GM12878 (cell line): ENCODE measurements around the gene ITPRIPL2. TPM values are rescaled to one million over a fixed set of nuclear protein-coding genes. Genes with fewer than 3 reads are reported as not detected.

Source experiments
- ASH2L ChIP-seq: fragments of 300-600, 200-600 bp; sonication (generic); IDR thresholded peaks from 2 replicates; pipeline ENCODE4 v1.6.1; 2017; ENCODE audit warnings: low read depth, mild to moderate bottlenecking, borderline replicate concordance
- BACH1 ChIP-seq: fragments of 450-650 bp; IDR thresholded peaks from 2 replicates; pipeline ENCODE4 v1.6.1; 2017; ENCODE audit warnings: mild to moderate bottlenecking, borderline replicate concordance
- CBFB ChIP-seq: IDR thresholded peaks from 2 replicates; pipeline ENCODE4 v1.6.1; 2016; ENCODE audit warnings: antibody characterized with exemption, low read depth
- CEBPB ChIP-seq, 2 experiments: fragments of 150-350 bp in 1 of 2; IDR thresholded peaks; 2 replicates each; pipeline ENCODE4 v1.6.1; 2012 to 2014; ENCODE audit warnings: low read depth in 2 of 2, low read length in 2 of 2, borderline replicate concordance in 1 of 2, inconsistent platforms in 1 of 2
- CHD1 ChIP-seq: IDR thresholded peaks from 2 replicates; pipeline ENCODE4 v1.6.1; 2012; ENCODE audit warnings: low read depth, low read length, improper control_type of control experiment
- EED ChIP-seq: sonication (generic); IDR thresholded peaks from 2 replicates; pipeline ENCODE4 v1.6.1; 2016; ENCODE audit warnings: antibody characterized with exemption, low read depth
- EGR1 ChIP-seq, 2 experiments: IDR thresholded peaks; 1 replicate in 1 of 2; 2 replicates in 1 of 2; pipeline ENCODE4 v1.6.1; 2011 to 2012; ENCODE audit warnings: low read depth in 2 of 2, low read length in 2 of 2, borderline replicate concordance in 1 of 2, mild to moderate bottlenecking in 1 of 2, moderate library complexity in 1 of 2
- FOXM1 ChIP-seq: IDR thresholded peaks from 2 replicates; pipeline ENCODE4 v1.6.1; 2012; ENCODE audit warnings: low read depth, mild to moderate bottlenecking, inconsistent platforms, low read length, moderate library complexity
- GATAD2B ChIP-seq: fragments of 450-650 bp; conservative IDR thresholded peaks from 2 replicates; pipeline ENCODE4 v1.6.1; 2017; ENCODE audit warnings: low read depth, mild to moderate bottlenecking, moderate library complexity
- HDAC2 ChIP-seq: fragments of 200-600 bp; sonication (generic); IDR thresholded peaks from 2 replicates; pipeline ENCODE4 v1.6.1; 2017
- HDGF ChIP-seq: fragments of 450-650 bp; IDR thresholded peaks from 2 replicates; pipeline ENCODE4 v1.6.1; 2016; ENCODE audit warnings: antibody characterized with exemption
- MTA2 ChIP-seq: fragments of 450-650 bp; IDR thresholded peaks from 2 replicates; pipeline ENCODE4 v1.6.1; 2016; ENCODE audit warnings: low read depth, mild to moderate bottlenecking, moderate library complexity
- MYB ChIP-seq: fragments of 150-350 bp; IDR thresholded peaks from 2 replicates; pipeline ENCODE4 v1.6.1; 2014; ENCODE audit warnings: mild to moderate bottlenecking, low read depth, low read length, borderline replicate concordance
- NFYB ChIP-seq: IDR thresholded peaks from 2 replicates; pipeline ENCODE4 v1.6.1; 2011; ENCODE audit warnings: low read depth, mild to moderate bottlenecking, low read length, improper control_type of control experiment, moderate library complexity; ENCODE audit not compliant: insufficient read depth
- NR2C2 ChIP-seq: IDR thresholded peaks from 2 replicates; pipeline ENCODE4 v1.6.1; 2011; ENCODE audit warnings: borderline replicate concordance, low read depth; ENCODE audit not compliant: control insufficient read depth, insufficient read length
- NR2F1 ChIP-seq: fragments of 450-650 bp; conservative IDR thresholded peaks from 2 replicates; pipeline ENCODE4 v1.6.1; 2017; ENCODE audit warnings: mild to moderate bottlenecking
- POU2F2 ChIP-seq: IDR thresholded peaks from 3 replicates; pipeline ENCODE4 v1.6.1; 2011; ENCODE audit warnings: low read depth, mild to moderate bottlenecking, low read length, borderline replicate concordance
- RAD21 ChIP-seq: IDR thresholded peaks from 2 replicates; pipeline ENCODE4 v1.6.1; 2011; ENCODE audit warnings: mild to moderate bottlenecking, low read depth, low read length, moderate library complexity; ENCODE audit not compliant: insufficient read depth
- RAD51 ChIP-seq: fragments of 450-650 bp; IDR thresholded peaks from 2 replicates; pipeline ENCODE4 v1.6.1; 2016; ENCODE audit warnings: moderate library complexity, mild to moderate bottlenecking, inconsistent platforms
- RCOR1 ChIP-seq: conservative IDR thresholded peaks from 2 replicates; pipeline ENCODE4 v1.6.1; 2012; ENCODE audit warnings: low read depth, low read length, improper control_type of control experiment
- SMARCA5 ChIP-seq: fragments of 450-650 bp; IDR thresholded peaks from 2 replicates; pipeline ENCODE4 v1.6.1; 2017; ENCODE audit warnings: mild to moderate bottlenecking
- SMC3 ChIP-seq: IDR thresholded peaks from 2 replicates; pipeline ENCODE4 v1.6.1; 2011; ENCODE audit warnings: low read length, improper control_type of control experiment, borderline replicate concordance
- YY1 ChIP-seq: IDR thresholded peaks from 2 replicates; pipeline ENCODE4 v1.6.1; 2011; ENCODE audit warnings: low read depth, mild to moderate bottlenecking, low read length
- ZNF207 ChIP-seq: fragments of 450-650 bp; IDR thresholded peaks from 2 replicates; pipeline ENCODE4 v1.6.1; 2014; ENCODE audit warnings: antibody characterized with exemption, mild to moderate bottlenecking, borderline replicate concordance
- ZNF217 ChIP-seq: fragments of 450-650 bp; IDR thresholded peaks from 2 replicates; pipeline ENCODE4 v1.6.1; 2017; ENCODE audit warnings: antibody characterized with exemption, mild to moderate bottlenecking
- ZZZ3 ChIP-seq: IDR thresholded peaks from 2 replicates; pipeline ENCODE4 v1.6.1; 2011; ENCODE audit warnings: low read depth; ENCODE audit not compliant: control insufficient read depth, insufficient read length
- polyA plus RNA-seq, 11 experiments: library from polyadenylated mRNA; depleted of rRNA in 4 of 11; unstranded in 6 of 11; stranded (reverse) in 5 of 11; fragments of >200 nt; fragmentation: Nextera tagmentation in 4 of 11; fragmentation: Illumina TruSeq in 1 of 11; extraction: Ambion mirVana in 4 of 11; extraction: Trizol in 1 of 11; gene quantifications; 1 replicate in 1 of 11; 2 replicates in 10 of 11; pipeline versions ENCODE4 v1.2.1 to v1.2.3, GENCODE V29; 2011 to 2016; ENCODE audit warnings: inconsistent platforms in 2 of 11, missing spikeins in 2 of 11, low read depth in 1 of 11
- total RNA-seq, 4 experiments: library from RNA; depleted of rRNA in 3 of 4; stranded (reverse); fragments of >200 nt in 3 of 4; fragmentation: Illumina TruSeq in 1 of 4; extraction: Trizol in 1 of 4; gene quantifications; 2 replicates each; pipeline versions ENCODE4 v1.2.1 to v1.2.3, GENCODE V29; 2013 to 2021
- TF ChIP-seq, protein P1 (sequence below), 3 experiments: IDR thresholded peaks in 2 of 3; conservative IDR thresholded peaks in 1 of 3; 2 replicates each; pipeline ENCODE4 v1.5.1; 2011; ENCODE audit warnings: low read depth in 3 of 3, low read length in 3 of 3, mild to moderate bottlenecking in 3 of 3, control low read depth in 2 of 3, moderate library complexity in 2 of 3, inconsistent platforms in 1 of 3, mixed read lengths in 1 of 3; ENCODE audit not compliant: control insufficient read depth in 2 of 3, insufficient read depth in 1 of 3; ENCODE audit errors: extremely low read depth in 1 of 3
- TF ChIP-seq, protein P2 (sequence below): fragments of 450-650 bp; IDR thresholded peaks from 2 replicates; pipeline ENCODE4 v1.6.1; 2016; ENCODE audit warnings: mild to moderate bottlenecking
- TF ChIP-seq, protein P3 (sequence below): IDR thresholded peaks from 2 replicates; pipeline ENCODE4 v1.6.1; 2012; ENCODE audit warnings: low read length, inconsistent platforms

Gene ITPRIPL2
- total and polyA plus RNA-seq, 10 of the 15 experiments (the other 5 are each of a cell fraction or from before 2014, with no cell fraction given) = 0.48 to 14.3 (median 3.5) TPM

GRCh38 chr16:19167710-19168370 is 54.1 kb downstream of the ITPRIPL2 start, which contains the start of gene SYT17 (continued):
- TF ChIP-seq, protein P1, sequence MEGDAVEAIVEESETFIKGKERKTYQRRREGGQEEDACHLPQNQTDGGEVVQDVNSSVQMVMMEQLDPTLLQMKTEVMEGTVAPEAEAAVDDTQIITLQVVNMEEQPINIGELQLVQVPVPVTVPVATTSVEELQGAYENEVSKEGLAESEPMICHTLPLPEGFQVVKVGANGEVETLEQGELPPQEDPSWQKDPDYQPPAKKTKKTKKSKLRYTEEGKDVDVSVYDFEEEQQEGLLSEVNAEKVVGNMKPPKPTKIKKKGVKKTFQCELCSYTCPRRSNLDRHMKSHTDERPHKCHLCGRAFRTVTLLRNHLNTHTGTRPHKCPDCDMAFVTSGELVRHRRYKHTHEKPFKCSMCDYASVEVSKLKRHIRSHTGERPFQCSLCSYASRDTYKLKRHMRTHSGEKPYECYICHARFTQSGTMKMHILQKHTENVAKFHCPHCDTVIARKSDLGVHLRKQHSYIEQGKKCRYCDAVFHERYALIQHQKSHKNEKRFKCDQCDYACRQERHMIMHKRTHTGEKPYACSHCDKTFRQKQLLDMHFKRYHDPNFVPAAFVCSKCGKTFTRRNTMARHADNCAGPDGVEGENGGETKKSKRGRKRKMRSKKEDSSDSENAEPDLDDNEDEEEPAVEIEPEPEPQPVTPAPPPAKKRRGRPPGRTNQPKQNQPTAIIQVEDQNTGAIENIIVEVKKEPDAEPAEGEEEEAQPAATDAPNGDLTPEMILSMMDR (IDR thresholded peaks at IDR 0.05 in 2 of 3, conservative IDR thresholded peaks at IDR 0.05 in 1 of 3; ENCODE audit: control insufficient read depth in 2 of 3, extremely low read depth in 1 of 3, insufficient read depth in 1 of 3, low read depth in 3 of 3, low read length in 3 of 3) = peak; percentile 68 to 83 (median 78)
- no peak for TF ChIP-seq EED
- no peak for TF ChIP-seq CEBPB (IDR thresholded peaks at IDR 0.05; ENCODE audit: borderline replicate concordance in 1 of 2, low read depth in 2 of 2, low read length in 2 of 2)
- 0 out of 3 replicates have a peak, but pooled peaks of 1 of the 2 experiments have one; percentile 6 for TF ChIP-seq EGR1 (IDR thresholded peaks at IDR 0.05; ENCODE audit: borderline replicate concordance in 1 of 2, low read depth in 2 of 2, low read length in 2 of 2)
- no peak for TF ChIP-seq NFYB
- no peak for TF ChIP-seq ZNF217
- TF ChIP-seq CHD1 = no peak
- TF ChIP-seq ZNF207 = 0 out of 2 replicates have a peak, but pooled peaks have one; percentile 78
- 0 out of 3 replicates have a peak, but pooled peaks have one; percentile 31 for TF ChIP-seq POU2F2
- no peak for TF ChIP-seq RCOR1
- TF ChIP-seq RAD21 = peak; percentile 75
- peak; percentile 75 for TF ChIP-seq YY1
- TF ChIP-seq MYB = 0 out of 2 replicates have a peak, but pooled peaks have one; percentile 13
- peak; percentile 96 for TF ChIP-seq SMARCA5
- TF ChIP-seq HDAC2 = no peak
- TF ChIP-seq BACH1 = peak; percentile 78
- TF ChIP-seq ZZZ3 = no peak
- peak; percentile 88 for TF ChIP-seq SMC3
- TF ChIP-seq ASH2L = no peak
- TF ChIP-seq NR2F1 = peak; percentile 38; the same call in 1 of the 2 replicates
- TF ChIP-seq, protein P2, sequence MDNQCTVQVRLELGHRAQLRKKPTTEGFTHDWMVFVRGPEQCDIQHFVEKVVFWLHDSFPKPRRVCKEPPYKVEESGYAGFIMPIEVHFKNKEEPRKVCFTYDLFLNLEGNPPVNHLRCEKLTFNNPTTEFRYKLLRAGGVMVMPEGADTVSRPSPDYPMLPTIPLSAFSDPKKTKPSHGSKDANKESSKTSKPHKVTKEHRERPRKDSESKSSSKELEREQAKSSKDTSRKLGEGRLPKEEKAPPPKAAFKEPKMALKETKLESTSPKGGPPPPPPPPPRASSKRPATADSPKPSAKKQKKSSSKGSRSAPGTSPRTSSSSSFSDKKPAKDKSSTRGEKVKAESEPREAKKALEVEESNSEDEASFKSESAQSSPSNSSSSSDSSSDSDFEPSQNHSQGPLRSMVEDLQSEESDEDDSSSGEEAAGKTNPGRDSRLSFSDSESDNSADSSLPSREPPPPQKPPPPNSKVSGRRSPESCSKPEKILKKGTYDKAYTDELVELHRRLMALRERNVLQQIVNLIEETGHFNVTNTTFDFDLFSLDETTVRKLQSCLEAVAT = no peak
- no peak for TF ChIP-seq HDGF
- TF ChIP-seq FOXM1 = no peak
- TF ChIP-seq MTA2 = no peak
- no peak for TF ChIP-seq RAD51
- TF ChIP-seq, protein P3, sequence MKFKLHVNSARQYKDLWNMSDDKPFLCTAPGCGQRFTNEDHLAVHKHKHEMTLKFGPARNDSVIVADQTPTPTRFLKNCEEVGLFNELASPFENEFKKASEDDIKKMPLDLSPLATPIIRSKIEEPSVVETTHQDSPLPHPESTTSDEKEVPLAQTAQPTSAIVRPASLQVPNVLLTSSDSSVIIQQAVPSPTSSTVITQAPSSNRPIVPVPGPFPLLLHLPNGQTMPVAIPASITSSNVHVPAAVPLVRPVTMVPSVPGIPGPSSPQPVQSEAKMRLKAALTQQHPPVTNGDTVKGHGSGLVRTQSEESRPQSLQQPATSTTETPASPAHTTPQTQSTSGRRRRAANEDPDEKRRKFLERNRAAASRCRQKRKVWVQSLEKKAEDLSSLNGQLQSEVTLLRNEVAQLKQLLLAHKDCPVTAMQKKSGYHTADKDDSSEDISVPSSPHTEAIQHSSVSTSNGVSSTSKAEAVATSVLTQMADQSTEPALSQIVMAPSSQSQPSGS = no peak
- no peak for TF ChIP-seq NR2C2
- peak; percentile 83 for TF ChIP-seq GATAD2B
- TF ChIP-seq CBFB = no peak
